ENCODE measurements around the gene HFE.

DNA sequence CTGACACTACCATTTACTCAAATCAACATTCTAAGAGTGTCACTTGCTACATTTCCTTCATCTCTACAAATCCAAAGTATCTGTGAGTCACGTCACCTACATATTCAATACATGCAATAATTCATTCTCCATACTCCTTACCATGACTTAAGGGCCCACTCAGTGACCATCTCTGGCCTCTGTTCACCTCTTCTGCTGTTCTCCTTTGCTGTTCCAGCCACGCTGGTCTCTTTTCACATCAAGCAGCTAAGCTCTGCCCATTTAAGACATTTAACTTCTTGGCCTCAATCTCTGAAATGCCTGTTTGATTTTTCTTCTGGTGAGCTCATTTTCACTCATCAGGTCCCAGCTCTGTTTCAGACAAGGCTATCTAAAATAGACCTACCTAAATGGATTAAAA lies 46.5 kb downstream of the HFE start:
- TF ChIP-seq GABPA (IDR thresholded peaks at IDR 0.05; ENCODE audit: low read depth), result no peak
- TF ChIP-seq, protein P1, sequence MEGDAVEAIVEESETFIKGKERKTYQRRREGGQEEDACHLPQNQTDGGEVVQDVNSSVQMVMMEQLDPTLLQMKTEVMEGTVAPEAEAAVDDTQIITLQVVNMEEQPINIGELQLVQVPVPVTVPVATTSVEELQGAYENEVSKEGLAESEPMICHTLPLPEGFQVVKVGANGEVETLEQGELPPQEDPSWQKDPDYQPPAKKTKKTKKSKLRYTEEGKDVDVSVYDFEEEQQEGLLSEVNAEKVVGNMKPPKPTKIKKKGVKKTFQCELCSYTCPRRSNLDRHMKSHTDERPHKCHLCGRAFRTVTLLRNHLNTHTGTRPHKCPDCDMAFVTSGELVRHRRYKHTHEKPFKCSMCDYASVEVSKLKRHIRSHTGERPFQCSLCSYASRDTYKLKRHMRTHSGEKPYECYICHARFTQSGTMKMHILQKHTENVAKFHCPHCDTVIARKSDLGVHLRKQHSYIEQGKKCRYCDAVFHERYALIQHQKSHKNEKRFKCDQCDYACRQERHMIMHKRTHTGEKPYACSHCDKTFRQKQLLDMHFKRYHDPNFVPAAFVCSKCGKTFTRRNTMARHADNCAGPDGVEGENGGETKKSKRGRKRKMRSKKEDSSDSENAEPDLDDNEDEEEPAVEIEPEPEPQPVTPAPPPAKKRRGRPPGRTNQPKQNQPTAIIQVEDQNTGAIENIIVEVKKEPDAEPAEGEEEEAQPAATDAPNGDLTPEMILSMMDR (IDR thresholded peaks at IDR 0.05; ENCODE audit: insufficient read depth, low read length), result no peak
- TF ChIP-seq POLR2AphosphoS5 (IDR thresholded peaks at IDR 0.05; ENCODE audit: low read depth), result no peak
- no peak for TF ChIP-seq SPI1 (IDR thresholded peaks at IDR 0.05; ENCODE audit: borderline replicate concordance, low read depth)
- TF ChIP-seq, protein P2, sequence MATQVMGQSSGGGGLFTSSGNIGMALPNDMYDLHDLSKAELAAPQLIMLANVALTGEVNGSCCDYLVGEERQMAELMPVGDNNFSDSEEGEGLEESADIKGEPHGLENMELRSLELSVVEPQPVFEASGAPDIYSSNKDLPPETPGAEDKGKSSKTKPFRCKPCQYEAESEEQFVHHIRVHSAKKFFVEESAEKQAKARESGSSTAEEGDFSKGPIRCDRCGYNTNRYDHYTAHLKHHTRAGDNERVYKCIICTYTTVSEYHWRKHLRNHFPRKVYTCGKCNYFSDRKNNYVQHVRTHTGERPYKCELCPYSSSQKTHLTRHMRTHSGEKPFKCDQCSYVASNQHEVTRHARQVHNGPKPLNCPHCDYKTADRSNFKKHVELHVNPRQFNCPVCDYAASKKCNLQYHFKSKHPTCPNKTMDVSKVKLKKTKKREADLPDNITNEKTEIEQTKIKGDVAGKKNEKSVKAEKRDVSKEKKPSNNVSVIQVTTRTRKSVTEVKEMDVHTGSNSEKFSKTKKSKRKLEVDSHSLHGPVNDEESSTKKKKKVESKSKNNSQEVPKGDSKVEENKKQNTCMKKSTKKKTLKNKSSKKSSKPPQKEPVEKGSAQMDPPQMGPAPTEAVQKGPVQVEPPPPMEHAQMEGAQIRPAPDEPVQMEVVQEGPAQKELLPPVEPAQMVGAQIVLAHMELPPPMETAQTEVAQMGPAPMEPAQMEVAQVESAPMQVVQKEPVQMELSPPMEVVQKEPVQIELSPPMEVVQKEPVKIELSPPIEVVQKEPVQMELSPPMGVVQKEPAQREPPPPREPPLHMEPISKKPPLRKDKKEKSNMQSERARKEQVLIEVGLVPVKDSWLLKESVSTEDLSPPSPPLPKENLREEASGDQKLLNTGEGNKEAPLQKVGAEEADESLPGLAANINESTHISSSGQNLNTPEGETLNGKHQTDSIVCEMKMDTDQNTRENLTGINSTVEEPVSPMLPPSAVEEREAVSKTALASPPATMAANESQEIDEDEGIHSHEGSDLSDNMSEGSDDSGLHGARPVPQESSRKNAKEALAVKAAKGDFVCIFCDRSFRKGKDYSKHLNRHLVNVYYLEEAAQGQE (IDR thresholded peaks at IDR 0.05; ENCODE audit: insufficient replicate concordance, low read depth), result no peak

Measured in HL-60 (cell line).